ENCODE data around the gene SPAG9.

GRCh38 chr17:50989149-50989548 lies 131.5 kb downstream of the SPAG9 start:
- TF ChIP-seq CTCF (IDR thresholded peaks at IDR 0.05), result no peak
- TF ChIP-seq POLR2A (IDR thresholded peaks at IDR 0.05), result no peak
